Stomach (tissue), 4 donors: ENCODE measurements around the gene MEOX2.

Experiments
- EP300 ChIP-seq: sonication (generic); formaldehyde crosslinking; IDR thresholded peaks from one replicate; pipeline ENCODE4 v1.6.1; 2017; ENCODE audit warnings: antibody characterized with exemption
- POLR2A ChIP-seq, 4 donors: fragments of 450-650 bp; IDR thresholded peaks; one replicate each; pipeline ENCODE4 v1.6.1; 2016; ENCODE audit warnings: antibody characterized with exemption in 4 of 4, control low read depth in 2 of 4, mild to moderate bottlenecking in 1 of 4, moderate library complexity in 1 of 4
- POLR2AphosphoS5 ChIP-seq, 3 donors: sonication (generic); formaldehyde crosslinking; IDR thresholded peaks; one replicate each; pipeline ENCODE4 v1.6.1; 2016; ENCODE audit warnings: antibody characterized with exemption in 3 of 3
- TF ChIP-seq, protein P1 (sequence below), 7 experiments: fragments of 450-650 bp in 4 of 7; fragments of 200-600 bp in 3 of 7; sonication (generic) in 3 of 7; IDR thresholded peaks; one replicate each; pipeline ENCODE4 v1.5.1; 2016 to 2019; ENCODE audit warnings: antibody characterized with exemption in 7 of 7, control low read depth in 2 of 7, mild to moderate bottlenecking in 1 of 7

DNA sequence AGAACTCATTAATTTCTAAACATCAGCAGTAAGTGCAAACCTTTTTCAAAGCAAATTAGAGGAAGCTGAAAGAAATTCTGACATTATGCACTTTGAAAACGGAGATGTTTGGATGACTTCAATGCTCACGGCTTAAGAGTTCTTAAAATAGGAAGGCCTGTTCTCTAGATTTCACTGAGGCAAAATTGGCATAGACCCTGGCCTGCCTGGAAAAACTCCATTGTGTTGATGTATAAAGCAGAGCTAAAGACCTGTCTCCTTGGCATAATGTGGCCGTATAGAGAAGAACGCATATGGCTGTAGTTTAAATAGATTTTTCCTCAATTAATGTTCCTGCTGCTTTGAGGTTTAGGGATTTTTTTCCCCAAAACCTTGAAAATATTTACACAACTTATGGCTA is 100.2 kb downstream of the MEOX2 start:
- TF ChIP-seq, protein P1, sequence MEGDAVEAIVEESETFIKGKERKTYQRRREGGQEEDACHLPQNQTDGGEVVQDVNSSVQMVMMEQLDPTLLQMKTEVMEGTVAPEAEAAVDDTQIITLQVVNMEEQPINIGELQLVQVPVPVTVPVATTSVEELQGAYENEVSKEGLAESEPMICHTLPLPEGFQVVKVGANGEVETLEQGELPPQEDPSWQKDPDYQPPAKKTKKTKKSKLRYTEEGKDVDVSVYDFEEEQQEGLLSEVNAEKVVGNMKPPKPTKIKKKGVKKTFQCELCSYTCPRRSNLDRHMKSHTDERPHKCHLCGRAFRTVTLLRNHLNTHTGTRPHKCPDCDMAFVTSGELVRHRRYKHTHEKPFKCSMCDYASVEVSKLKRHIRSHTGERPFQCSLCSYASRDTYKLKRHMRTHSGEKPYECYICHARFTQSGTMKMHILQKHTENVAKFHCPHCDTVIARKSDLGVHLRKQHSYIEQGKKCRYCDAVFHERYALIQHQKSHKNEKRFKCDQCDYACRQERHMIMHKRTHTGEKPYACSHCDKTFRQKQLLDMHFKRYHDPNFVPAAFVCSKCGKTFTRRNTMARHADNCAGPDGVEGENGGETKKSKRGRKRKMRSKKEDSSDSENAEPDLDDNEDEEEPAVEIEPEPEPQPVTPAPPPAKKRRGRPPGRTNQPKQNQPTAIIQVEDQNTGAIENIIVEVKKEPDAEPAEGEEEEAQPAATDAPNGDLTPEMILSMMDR (IDR thresholded peaks at IDR 0.05), result no peak
- TF ChIP-seq EP300 (no peak), POLR2AphosphoS5 (IDR thresholded peaks at IDR 0.05) (no peak), POLR2A (IDR thresholded peaks at IDR 0.05) (no peak)
